Left lung (tissue), 10 donors: ENCODE data around the gene RPL39L. TPM values are rescaled to one million over a fixed set of nuclear protein-coding genes. Genes with fewer than 3 reads are reported as not detected.
"Not testable (repeated sequence)": the region's sequence is repeated elsewhere in the genome, so short reads cannot be mapped to it uniquely, and the experiment has no call there.

Source experiments
- ATAC-seq: fragments of 200-7000 bp; cut with Tn5 transposase; one replicate; pipeline ENCODE4 v1.9.1; 2020; ENCODE audit warnings: moderate library complexity
- DNase-seq, 4 donors: peaks; one replicate each; pipeline ENCODE4 v3.0.0-alpha.2; 2013 to 2020
- H3K27ac ChIP-seq, 2 donors: fragments of 200-600 bp; sonication (generic) in 1 of 2; one replicate each; pipeline versions ENCODE4 v1.5.0 to v1.8.0; 2020 to 2021
- H3K27me3 ChIP-seq, 2 donors: fragments of 200-600 bp; sonication (generic) in 1 of 2; one replicate each; pipeline versions ENCODE4 v1.5.0 to v1.8.0; 2020 to 2021
- H3K36me3 ChIP-seq, 2 donors: fragments of 200-600 bp; sonication (generic) in 1 of 2; one replicate each; pipeline versions ENCODE4 v1.5.0 to v1.8.0; 2020 to 2021
- H3K4me1 ChIP-seq, 2 donors: fragments of 200-600 bp; one replicate each; pipeline ENCODE4 v1.8.0; 2021
- H3K4me3 ChIP-seq, 2 donors: fragments of 200-600 bp; sonication (generic) in 1 of 2; one replicate each; pipeline versions ENCODE4 v1.5.0 to v1.8.0; 2020 to 2021; ENCODE audit warnings: mild to moderate bottlenecking in 1 of 2
- H3K9me3 ChIP-seq, 2 donors: fragments of 200-600 bp; sonication (generic) in 1 of 2; one replicate each; pipeline versions ENCODE4 v1.5.0 to v1.8.0; 2020 to 2021
- CTCF ChIP-seq, 2 donors: fragments of 200-600 bp; sonication (generic) in 1 of 2; IDR thresholded peaks; one replicate each; pipeline versions ENCODE4 v1.5.0 to v1.8.0; 2021; ENCODE audit warnings: antibody characterized with exemption in 2 of 2
- intact Hi-C, 2 donors: fragments of 100-400 bp; cut with DNase I; formaldehyde crosslinking; loops; one replicate each; pipeline versions ENCODE4 v1.11.2 to v1.14.2; 2022
- polyA plus RNA-seq, 6 donors: library from polyadenylated mRNA; unstranded; fragments of 120-200 nt; gene quantifications; one replicate each; pipeline ENCODE4 v1.2.1, GENCODE V29; 2013; ENCODE audit not compliant: insufficient read length in 6 of 6
- total RNA-seq, 2 donors: library from RNA; stranded (reverse); fragmentation: NEBNext Ultra II Directional; extraction: Animal tissue kit (Norgen Biotek cat#: 25700); gene quantifications; one replicate each; pipeline ENCODE4 v1.2.1, GENCODE V29; 2021
- donor health status: DM: no; HTN: yes; CAD: no.
- donor health status: DM: no; HTN: no; CAD: no.

The RPL39L gene
- total and polyA plus RNA-seq, 8 donors: 7.4 to 19.9 (median 13.5) TPM

GRCh38 chr3:187139895-187140253 is 578 bp upstream of the RPL39L start:
- H3K27ac ChIP-seq: peak overlapping the region in 1 of 2 donors; percentile 59
- peaks cover 0 to 9% of the 10 kb centered on the region in 2 donors for H3K4me1 ChIP-seq
- peak overlapping the region; percentile 49 for H3K4me3 ChIP-seq
- DNase-seq (no peak), ATAC-seq (no peak)
- H3K27me3 ChIP-seq: no peaks in the 10 kb centered on the region
- no peaks in the 10 kb centered on the region for H3K36me3 ChIP-seq
- intact Hi-C loops: no loop called here
- TF ChIP-seq CTCF (IDR thresholded peaks at IDR 0.05): no peak
- peaks cover 0 to 11% of the 10 kb centered on the region in 2 donors for H3K9me3 ChIP-seq

GRCh38 chr3:187136936-187137335 is 2.4 kb downstream of the RPL39L start:
- no peak for ATAC-seq
- TF ChIP-seq CTCF (IDR thresholded peaks at IDR 0.05): no peak
- Histone ChIP-seq H3K36me3 (no peaks in the 10 kb centered on the region), H3K27me3 (no peaks in the 10 kb centered on the region), H3K4me1 (peaks cover 0 to 9% of the 10 kb centered on the region in 2 donors), H3K4me3 (no peak overlapping the region), H3K27ac (no peak overlapping the region), H3K9me3 (peaks cover 0 to 5% of the 10 kb centered on the region in 2 donors)
- intact Hi-C loops: no loop called here
- DNase-seq: no peak

GRCh38 chr3:187136337-187136736 is 3.0 kb downstream of the RPL39L start:
- TF ChIP-seq CTCF (IDR thresholded peaks at IDR 0.05): no peak
- ATAC-seq: no peak
- H3K27ac ChIP-seq: no peak overlapping the region
- no peaks in the 10 kb centered on the region for H3K27me3 ChIP-seq
- intact Hi-C loops: no loop called here
- peaks cover 0 to 10% of the 10 kb centered on the region in 2 donors for H3K4me1 ChIP-seq
- no peaks in the 10 kb centered on the region for H3K36me3 ChIP-seq
- H3K9me3 ChIP-seq: peaks cover 0 to 5% of the 10 kb centered on the region in 2 donors
- no peak for DNase-seq
- H3K4me3 ChIP-seq: no peak overlapping the region

- H3K27ac ChIP-seq, H3K36me3 ChIP-seq, ATAC-seq, H3K27me3 ChIP-seq, DNase-seq, H3K9me3 ChIP-seq, intact Hi-C loops, H3K4me3 ChIP-seq: not testable (repeated sequence)
- peaks cover 0 to 19% of the 10 kb centered on the region in 2 donors for H3K4me1 ChIP-seq
These were observed 4.1 kb downstream of the RPL39L start for GRCh38 chr3:187135172-187135690.

GRCh38 chr3:187133181-187133580 is 6.1 kb downstream of the RPL39L start:
- DNase-seq, ATAC-seq, H3K4me3 ChIP-seq, H3K9me3 ChIP-seq, H3K27me3 ChIP-seq, intact Hi-C loops, H3K36me3 ChIP-seq, H3K27ac ChIP-seq: not testable (repeated sequence)
- H3K4me1 ChIP-seq: peaks cover 0 to 15% of the 10 kb centered on the region in 2 donors

- ATAC-seq (no peak), DNase-seq (no peak)
- peaks cover 0 to 5% of the 10 kb centered on the region in 2 donors for H3K9me3 ChIP-seq
- H3K4me1 ChIP-seq: peaks cover 0 to 15% of the 10 kb centered on the region in 2 donors
- intact Hi-C loops: no loop called here
- no peaks in the 10 kb centered on the region for H3K27me3 ChIP-seq
- H3K27ac ChIP-seq: no peak overlapping the region
- no peaks in the 10 kb centered on the region for H3K36me3 ChIP-seq
- no peak for TF ChIP-seq CTCF (IDR thresholded peaks at IDR 0.05)
- no peak overlapping the region for H3K4me3 ChIP-seq
These were observed 6.6 kb downstream of the RPL39L start for GRCh38 chr3:187132666-187133065.
